Measurements from ENCODE around the gene KCNIP1.

Gene KCNIP1

DNA sequence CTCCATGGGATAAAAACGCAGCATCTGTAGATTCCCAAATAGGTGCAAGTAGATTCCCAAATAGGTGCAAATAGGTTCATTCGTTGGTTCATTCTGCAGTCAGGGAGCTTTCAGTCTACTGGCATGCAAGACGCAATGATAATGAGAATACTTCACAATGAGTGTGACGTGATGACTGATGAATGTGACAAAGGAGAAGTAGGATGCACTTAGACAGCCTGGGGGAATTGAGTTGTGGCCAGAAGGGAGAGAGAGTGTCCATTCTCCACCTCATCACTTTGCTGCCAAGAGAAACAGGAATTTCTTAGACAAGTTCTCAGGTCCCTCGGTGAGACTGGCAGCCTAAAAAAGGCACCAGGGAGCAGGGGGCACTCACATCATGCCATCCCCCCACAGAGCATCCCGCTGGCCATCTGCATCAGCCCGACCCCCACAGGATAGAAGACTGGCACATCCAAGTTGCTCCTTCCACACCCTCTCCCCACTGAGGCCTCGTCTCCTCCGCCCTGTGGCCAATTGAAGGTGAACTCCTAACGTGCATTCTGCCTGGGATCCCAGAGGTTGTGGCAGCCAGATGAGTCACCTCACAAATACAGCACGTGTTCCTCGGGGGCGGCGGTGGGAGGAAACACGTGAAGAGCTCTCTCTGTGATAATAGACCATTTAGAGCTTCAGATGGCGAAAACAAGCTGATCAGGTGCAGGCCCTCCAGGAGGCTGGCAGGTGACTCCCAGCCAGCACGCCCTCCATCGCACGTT is 19.9 kb upstream of the KCNIP1 start:
- DNase-seq (ENCODE audit: low spot score): peak; percentile 79

DNA sequence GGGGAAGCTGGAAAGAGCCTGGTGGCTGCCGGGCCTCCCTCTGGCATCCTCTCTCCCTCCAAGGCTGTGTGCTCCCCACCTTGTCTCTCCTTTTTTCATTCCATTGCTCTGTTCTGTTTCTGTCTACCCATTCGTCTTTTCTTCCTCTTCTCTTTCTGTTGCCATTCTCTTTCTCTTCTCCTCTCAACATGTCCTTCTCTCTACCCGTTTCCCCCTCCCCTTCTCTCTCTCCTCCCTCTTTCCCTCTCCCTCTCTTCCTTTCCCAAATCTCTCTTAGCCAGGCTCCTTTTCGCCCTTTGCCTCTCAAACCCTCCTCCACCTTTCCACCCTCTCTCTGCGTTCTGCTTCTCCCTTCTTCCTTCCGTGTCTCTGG is 19.4 kb upstream of the KCNIP1 start:
- no peak for DNase-seq (ENCODE audit: low spot score)

DNA sequence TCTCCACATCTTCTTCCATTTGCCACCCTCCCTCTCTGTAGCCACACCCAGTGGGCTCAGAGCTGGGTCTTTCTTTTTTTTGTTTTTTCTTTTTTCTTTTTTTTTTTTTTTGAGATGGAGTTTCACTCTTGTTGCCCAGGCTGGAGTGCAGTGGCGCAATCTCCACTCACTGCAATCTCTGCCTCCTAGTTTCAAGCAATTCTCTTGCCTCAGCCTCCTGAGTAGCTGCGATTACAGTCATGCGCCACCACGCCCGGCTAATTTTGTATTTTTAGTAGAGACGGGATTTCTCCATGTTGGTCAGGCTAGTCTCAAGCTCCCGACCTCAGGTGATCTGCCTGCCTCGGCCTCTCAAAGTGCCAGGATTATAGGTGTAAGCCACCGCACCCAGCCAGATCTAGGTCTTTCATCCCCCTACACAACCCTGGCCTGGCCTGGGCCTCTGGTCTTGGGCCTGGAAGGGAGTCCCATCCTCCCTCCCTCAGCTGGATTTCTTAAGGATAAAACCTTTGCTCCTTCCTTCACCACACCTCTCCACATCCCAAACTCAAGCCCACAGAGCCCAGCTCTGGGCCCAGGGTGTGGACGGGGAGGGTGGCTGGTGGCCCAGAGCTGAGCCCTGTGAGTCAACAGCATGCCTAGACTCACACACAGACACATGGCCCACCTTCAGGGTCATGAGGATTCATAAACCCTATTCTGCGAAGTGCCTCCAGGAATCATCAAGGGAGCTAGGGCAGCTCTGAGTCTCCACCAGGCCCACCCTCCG is 18.8 kb upstream of the KCNIP1 start:
- DNase-seq (ENCODE audit: low spot score): no peak

DNA sequence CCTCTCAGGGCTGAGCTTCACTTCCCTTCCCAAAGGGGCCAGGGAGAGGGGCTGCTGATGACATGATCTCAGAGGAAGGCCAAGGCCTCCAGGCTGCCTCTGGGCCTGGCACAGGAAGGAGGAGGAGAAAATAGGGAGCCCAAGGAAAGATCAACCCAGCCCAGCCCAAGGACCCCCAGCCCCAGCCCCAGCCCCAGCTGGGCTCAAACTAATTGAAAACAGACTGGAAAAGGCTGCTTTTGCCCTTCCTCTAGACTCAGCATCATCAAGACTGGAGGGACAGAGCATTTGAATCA is 18.3 kb upstream of the KCNIP1 start:
- no peak for DNase-seq (ENCODE audit: low spot score)

DNA sequence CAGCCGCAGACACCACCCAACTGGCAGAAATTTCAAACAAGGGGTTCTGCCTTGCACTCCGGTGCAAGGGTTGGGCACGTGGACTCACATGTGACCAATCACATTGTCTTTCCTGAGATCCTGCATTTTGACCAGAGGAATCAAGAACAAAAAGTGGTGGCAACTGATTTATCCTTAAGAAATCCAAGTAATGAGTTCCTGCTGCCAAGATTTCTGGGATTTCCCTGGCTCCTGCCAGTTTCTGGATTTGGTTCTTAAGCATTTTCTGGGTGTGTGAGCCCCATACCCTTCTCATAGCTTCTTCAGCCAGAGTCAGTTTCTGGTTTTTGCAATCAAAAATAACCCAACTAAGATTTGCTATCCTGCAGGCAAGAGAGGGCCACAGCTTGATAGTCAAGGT is 17.4 kb upstream of the KCNIP1 start:
- no peak for DNase-seq (ENCODE audit: low spot score)

DNA sequence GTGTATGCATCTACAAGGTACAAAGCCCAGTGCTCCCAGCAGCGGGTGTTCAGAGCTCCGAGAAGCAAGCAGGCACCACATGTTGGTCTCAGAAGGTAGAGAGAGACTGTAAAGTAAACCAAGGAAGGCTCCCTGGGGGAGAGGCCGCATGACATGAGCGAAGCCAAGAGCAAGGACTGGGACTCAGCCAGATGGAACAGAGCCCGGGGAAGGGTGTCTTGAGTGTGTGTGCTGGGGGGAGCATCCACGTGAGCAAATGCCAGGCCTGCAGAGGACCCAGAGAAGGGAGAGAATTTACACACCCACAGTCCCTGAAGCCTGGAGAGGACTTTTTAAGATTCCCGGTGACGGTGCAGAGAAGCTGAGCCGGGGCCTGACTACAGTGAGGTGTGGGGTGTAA is 15.2 kb upstream of the KCNIP1 start:
- peak; percentile 30 for DNase-seq (ENCODE audit: low spot score)

DNA sequence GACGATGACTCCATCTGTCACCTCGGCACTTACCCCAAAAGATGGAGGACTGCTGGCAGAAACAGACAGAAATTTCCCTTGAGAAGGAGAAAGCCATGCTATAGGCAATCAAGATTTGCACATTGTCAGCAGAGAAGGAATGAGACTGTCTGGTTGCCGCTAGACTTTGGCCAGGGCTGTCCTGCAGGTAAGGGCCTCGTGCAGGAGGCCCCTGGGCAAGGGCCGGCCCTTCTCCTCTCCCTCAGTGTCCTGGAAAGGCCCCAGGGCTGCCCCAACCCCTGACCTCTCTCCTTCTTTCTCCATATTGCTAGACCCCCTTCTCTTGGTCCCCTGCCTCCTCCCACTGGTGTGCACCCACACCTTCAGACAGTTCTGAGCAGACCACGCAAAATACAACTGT is 14.6 kb upstream of the KCNIP1 start:
- no peak for DNase-seq (ENCODE audit: low spot score)

DNA sequence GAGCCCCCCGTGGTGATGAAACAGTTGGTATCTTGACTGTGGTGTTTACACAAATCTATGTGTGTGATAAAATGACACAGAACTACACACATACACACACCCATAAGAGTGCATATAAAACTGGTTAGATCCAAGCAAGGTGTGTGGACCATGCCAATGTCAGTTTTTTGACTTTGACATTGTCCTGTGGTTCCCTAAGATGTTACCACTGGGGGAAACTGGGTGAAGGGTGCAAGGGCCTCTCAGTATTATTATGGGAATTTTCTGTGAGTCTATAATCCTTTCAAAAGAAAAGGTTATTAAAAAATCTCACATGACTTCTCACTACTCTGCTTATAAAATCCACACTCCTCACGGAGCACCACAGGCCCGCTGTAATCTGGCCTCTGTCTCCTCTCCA is 13.4 kb upstream of the KCNIP1 start:
- DNase-seq (ENCODE audit: low spot score): no peak

DNA sequence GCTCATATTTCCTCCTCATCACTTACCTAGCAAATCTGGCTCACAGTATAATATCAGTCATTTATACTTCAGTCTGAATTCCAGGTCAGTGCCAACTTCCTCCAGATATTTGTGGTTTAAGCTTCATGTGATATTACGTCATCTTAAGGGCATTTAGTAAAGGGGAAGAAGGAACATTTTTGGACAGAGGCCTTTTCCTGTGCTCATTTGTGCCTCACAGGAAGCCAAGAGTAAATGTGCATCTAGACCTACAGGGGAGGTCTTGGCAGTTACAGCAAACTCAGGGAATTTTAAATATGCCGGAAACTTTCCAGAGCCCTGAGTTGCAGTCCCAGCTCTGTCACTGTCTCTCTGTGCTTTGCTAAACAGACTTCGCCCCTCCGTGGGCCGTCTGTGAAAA is 12.3 kb upstream of the KCNIP1 start:
- peak; percentile 98 for DNase-seq (ENCODE audit: low spot score)

DNA sequence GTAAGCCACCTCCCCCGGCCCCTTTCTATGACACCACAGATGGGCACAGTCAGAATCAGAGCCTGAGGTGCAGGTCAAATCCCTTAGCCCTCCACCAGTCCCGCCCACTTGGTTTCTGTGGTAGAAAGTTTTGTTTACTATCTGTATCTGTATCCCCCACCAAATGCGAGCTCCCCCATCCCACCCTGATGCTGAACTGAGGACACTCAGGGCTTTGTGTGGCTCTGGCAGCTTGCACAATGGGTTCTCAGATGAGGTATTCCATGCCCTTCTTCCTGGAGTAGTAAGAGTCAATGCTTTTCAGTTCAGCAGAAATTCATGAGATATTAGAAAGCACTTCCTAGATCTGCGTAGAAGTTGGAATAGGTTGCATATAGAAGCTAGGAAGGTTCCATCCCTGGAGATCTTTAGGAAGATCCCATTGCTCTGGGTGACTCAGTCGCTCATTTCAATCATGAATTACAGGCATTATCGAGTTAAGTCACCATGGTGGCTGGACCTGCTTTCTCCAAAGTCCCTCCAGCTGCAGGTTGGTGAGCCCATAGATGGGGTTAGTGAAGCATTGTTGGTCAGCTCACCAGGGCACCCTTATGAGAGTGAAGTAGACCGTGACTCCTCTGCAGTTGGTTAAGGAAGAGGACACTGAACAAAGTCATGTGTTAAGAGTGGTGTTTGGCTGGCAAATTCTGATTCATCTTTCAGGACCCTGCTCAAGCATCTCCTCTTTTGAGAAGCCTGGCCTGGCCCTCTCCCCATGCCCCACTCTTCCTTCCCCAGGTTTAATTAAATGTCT is 10.6 kb upstream of the KCNIP1 start:
- DNase-seq (ENCODE audit: low spot score): peak; percentile 92

DNA sequence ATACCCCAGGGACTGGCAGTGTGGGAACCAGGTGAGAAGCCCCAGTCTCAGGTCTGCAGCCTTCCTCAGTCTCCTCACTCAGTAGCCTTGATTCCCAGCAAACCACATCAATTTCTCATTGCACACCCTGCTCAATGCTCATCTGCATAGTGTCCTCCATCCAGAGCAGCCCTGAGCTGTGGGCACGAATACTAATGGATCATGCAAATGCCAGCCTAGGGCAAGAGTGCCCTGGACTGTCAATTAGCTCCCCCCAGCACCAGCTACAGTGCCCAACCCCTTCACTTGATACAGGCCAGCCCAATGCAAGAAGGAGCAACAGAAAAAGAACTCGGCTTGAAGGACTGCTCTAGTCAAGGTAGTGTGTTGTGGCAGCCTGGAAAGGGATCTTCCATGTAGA is 9.8 kb upstream of the KCNIP1 start:
- no peak for DNase-seq (ENCODE audit: low spot score)

DNA sequence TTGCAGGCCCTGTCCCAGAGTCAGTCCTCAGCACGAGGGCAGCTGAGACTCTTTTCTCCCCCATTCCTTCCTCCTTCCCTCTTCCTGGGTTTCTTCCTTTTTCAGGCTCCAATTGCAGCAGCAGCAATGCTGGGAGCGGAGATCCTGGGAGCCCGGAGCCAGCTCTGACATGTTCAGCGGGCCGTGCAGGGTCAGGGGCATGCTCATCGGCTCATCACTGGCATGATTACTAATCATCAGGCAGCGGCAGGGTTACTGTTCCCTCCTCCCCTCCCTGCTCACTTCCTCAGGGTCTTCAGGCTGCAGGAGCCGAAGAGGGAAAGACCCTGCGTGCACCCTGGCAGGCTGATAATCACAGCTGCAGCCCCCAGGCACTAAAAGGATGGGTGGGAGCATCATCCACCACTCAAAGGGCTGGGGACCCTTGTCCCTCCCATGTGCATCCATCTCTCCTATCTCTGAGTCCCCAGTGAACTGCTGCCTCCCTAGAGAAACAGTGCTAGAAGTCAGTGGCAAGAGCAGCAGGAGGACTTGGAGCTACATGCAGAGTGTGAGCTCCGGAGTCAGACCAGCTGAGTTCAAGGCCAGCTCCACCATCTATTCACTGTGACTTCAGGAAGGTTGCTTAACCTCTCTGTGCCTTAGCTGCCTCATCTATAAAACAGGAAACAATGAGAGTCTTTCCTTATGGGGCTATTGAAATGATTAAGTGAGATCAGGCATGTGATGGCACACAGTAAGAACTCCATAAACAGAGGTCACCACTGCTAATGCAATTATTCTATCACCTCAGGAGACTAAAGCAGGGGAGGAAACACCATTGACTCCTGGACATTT is 7.8 kb upstream of the KCNIP1 start:
- DNase-seq (ENCODE audit: low spot score): peak; percentile 80

DNA sequence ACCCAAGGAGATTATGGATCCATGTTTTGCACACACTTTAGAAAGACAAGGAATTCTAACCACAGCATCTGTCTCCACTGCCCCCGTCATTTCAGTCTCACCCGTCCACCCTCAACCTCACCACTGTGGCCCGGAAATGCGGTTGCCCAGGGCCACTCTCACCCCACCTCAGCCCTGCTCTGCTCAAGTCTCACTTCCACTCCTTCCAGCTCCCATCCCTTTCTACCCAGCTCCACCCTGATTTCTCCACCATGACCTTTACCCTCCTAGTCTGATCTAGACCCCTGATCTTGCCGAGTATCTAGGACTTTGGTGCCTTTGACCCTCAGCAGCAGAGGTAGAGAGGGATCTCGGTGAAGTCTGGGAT is 7.2 kb upstream of the KCNIP1 start:
- DNase-seq (ENCODE audit: low spot score): no peak

DNA sequence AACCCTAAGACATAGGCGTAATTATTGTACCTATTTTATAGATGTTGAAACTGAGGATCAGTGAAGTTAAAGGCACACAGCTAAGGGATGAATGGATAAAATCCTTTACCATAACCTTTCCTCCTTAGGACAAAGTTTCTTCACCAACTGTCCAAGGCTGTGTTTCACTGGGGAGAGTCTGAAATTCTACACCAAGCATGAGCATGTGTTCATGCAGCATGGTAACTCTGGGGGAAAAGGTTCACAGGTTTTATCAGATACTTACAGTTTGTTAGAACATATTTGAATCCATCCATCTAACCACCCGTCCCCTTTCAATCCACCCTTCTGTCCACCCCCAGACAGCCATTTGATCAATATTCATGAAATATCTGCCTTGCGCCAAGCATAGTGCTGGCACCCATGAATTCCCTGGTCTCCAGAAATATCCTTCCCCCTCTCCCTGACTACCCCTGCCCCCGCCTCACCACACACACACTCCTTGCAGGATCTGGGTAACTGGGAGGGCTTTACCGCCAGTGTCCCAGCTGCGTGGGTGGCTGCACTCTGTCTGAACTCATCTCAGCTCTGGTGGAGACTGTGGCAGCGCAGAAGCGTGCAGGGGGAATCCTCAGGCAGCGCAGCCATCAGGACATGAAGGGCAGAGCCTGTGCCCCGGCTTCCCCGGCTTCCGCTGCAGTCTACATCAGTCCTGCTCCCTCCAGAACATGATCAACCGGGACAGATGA is 6.3 kb upstream of the KCNIP1 start:
- DNase-seq (ENCODE audit: low spot score): no peak

DNA sequence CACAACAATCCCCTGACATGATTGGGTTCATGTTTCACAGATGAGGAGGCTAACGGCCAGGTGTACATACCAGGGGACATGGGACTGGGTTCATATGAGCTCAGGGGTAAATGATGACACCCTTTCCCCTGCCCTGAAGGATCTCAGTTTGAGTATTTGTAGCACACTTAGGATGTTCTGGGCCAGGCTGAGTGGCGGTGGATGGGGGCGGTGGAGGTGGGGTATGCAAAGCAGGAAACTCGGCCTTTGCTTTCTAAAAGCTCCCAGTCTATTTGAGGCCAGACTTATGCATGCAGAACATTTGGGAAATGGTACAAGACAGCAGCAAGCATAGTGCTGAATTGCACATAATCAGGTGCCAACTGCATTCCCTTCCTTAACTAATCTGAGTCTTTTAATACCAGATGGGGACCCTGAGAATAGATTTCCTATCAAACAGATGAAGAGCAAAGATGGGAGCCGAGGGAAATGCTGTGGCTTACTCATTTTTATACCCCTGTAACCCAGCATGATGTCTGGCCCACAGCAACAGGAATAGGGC is 4.9 kb upstream of the KCNIP1 start:
- DNase-seq (ENCODE audit: low spot score): no peak

DNA sequence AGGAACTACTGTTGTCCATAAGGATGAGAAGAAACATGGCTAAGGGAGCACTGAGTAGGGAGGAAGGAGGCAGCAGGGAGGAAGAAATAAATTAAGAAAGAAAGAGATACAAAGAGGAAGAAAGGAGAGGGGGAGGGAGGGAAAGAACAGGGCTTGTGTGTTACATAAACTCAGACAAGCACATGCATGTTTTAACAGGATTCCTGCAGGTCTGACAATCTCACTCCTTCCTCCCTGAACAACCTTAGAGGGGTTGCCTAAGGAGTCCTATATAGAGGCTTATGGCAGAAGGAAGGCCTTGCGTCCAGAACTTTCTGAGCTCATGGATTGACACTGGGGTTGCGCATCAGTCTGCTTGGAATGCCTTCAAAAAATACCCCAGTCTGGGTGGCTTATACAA is 4.2 kb upstream of the KCNIP1 start:
- DNase-seq (ENCODE audit: low spot score): no peak

DNA sequence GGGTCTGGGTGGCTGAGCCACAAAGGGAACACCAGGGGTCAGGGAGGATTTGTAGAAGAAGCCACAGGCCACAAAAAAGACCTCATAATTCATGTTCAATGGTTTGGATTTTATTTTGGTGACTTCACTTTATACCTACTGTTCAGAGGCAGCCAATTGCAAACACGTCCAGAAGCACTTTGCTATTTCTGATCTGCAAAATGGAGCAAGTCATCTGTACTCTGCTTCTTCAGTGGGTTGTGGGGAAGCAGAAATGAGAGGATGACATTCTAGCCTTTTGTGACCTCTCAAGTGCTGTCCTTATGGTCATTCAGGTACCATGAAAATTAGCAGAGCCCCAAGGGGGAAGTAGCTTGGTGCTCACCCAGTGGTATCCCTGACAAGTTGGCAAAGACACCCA is 2.5 kb upstream of the KCNIP1 start:
- DNase-seq (ENCODE audit: low spot score): no peak

DNA sequence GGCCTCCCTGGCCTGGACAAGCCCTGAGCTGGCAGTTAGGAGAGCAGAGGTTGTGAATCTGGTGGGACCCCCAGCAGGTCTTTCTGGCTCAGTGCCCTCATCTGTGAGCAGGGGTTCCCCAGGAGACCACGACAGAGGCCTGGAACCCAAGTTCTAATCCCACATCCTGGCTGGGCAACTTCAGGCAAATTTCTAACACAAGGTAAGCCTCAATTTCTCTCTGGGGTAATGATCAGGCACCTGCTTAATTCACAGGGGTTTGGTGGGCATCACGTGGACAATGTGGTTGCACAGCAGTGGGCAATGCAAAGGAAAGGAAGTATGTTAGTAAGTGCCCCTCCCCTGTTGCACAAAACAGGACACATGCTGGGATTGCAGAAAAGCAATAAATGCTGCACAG is 1.9 kb upstream of the KCNIP1 start:
- no peak for DNase-seq (ENCODE audit: low spot score)

DNA sequence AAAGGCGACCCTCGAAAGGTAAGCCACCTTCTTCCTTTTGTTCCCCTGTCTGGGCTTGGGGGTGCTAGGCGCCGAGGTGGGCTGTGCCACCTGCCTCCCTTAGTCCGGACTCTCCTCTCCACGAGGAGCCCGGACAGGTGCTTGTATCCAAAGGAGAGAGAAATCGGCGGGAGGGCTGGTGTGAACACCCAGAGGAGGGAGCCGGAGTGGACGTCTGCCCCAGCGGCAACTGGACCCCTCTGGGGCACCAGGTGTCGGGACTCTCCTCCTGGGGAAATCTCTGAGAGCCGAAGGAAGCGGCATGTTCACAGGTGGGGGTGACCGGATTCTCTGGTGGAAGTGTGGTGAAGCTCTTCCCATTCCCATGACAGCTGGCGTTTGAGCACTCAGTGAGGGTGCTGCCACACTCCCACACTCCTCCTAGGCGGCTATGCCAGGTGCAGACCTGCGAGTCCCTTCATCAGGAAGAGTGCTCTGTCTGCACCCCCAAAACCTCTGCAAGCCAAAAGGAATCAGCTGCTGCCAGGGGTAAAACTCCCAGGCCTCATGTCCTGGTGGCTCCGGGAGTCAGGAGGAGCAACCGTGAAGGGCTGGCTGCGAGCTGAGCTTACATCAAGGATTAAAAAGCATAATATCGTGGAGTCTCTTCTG is 921 bp downstream of the KCNIP1 start:
- DNase-seq (ENCODE audit: low spot score): no peak

DNA sequence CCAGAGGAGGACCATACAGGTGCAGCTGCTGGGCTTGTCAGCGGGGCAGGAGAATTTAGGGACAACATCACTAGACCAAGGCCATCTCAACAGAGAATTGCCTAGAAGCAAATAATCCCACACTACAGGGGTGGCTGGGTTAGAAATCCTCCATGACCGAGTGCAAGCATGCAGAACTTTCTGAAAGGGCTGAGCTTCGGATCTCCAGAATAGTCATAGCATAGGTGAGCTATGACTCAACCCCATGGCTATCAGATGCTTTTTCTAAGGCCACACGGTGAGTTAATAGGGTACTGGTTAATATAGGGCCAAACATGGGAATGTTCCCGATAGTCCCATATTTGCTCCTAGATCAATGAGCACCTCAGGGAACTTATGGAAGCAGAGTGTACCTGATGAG is 4.2 kb downstream of the KCNIP1 start:
- peak; percentile 88 for DNase-seq (ENCODE audit: low spot score)

Data from kidney tubule cell (primary cell).